Chondrocyte (in vitro differentiated cells): ENCODE data around the gene BRDT. TPM values are rescaled to one million over a fixed set of nuclear protein-coding genes. Genes with fewer than 3 reads are reported as not detected.
"Not testable (repeated sequence)": the region's sequence is repeated elsewhere in the genome, so short reads cannot be mapped to it uniquely, and the experiment has no call there.

ENCODE experiments used
- DNase-seq: peaks from one replicate; pipeline ENCODE4 v3.0.0; 2021; ENCODE audit warnings: mixed read lengths, low spot score
- H3K27ac Mint-ChIP-seq: one replicate; pipeline ENCODE4 v1.8.0; 2021; ENCODE audit warnings: mild to moderate bottlenecking, moderate library complexity, mixed read lengths; ENCODE audit not compliant: unreplicated experiment
- H3K27me3 Mint-ChIP-seq: 2 replicates; pipeline ENCODE4 v1.8.0; 2021; ENCODE audit warnings: low read depth, mixed read lengths
- H3K36me3 Mint-ChIP-seq: 2 replicates; pipeline ENCODE4 v1.8.0; 2021; ENCODE audit warnings: low read depth, mixed read lengths
- H3K4me1 Mint-ChIP-seq: 2 replicates; pipeline ENCODE4 v1.8.0; 2021; ENCODE audit warnings: low read depth, mild to moderate bottlenecking, mixed read lengths
- H3K4me3 Mint-ChIP-seq: one replicate; pipeline ENCODE4 v1.8.0; 2021; ENCODE audit warnings: mild to moderate bottlenecking, moderate library complexity, mixed read lengths; ENCODE audit not compliant: unreplicated experiment
- H3K9me3 Mint-ChIP-seq: 2 replicates; pipeline ENCODE4 v1.8.0; 2021; ENCODE audit warnings: low read depth, mixed read lengths
- total RNA-seq: library from RNA; stranded (reverse); gene quantifications from 3 replicates; pipeline ENCODE4 v1.2.1, GENCODE V29; 2021
- TF ChIP-seq, protein P1 (sequence below): fragments of 200-600 bp; sonication (generic); IDR thresholded peaks from 2 replicates; pipeline ENCODE4 v1.5.0; 2021; ENCODE audit warnings: antibody characterized with exemption, mild to moderate bottlenecking, moderate library complexity

BRDT gene
- total RNA-seq, 1 donor from 2014 or later, result not detected

DNA sequence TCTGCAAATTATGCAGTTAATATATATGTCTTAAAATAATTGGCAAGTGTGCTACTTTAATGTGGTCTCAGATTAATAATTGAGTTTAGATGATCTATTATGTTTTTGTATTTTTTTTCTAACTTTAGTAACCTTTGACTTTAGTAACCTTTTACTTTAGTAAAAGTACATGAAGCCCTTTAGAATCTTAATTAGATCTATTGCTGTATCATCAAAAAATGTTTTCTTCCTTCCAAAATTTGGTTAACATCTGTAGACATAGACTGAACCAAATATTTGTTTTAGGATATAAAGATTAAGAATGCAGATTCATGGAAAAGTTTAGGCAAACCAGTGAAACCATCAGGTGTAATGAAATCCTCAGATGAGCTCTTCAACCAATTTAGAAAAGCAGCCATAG, 54.9 kb downstream of the BRDT start:
- Mint-ChIP-seq H3K4me1 (no peaks in the 10 kb centered on the region), H3K27ac (no peak overlapping the region), H3K27me3 (peaks cover 5% of the 10 kb centered on the region), H3K4me3 (no peak overlapping the region), H3K36me3 (peaks cover 3% of the 10 kb centered on the region), H3K9me3 (peaks cover 3% of the 10 kb centered on the region)
- TF ChIP-seq, protein P1, sequence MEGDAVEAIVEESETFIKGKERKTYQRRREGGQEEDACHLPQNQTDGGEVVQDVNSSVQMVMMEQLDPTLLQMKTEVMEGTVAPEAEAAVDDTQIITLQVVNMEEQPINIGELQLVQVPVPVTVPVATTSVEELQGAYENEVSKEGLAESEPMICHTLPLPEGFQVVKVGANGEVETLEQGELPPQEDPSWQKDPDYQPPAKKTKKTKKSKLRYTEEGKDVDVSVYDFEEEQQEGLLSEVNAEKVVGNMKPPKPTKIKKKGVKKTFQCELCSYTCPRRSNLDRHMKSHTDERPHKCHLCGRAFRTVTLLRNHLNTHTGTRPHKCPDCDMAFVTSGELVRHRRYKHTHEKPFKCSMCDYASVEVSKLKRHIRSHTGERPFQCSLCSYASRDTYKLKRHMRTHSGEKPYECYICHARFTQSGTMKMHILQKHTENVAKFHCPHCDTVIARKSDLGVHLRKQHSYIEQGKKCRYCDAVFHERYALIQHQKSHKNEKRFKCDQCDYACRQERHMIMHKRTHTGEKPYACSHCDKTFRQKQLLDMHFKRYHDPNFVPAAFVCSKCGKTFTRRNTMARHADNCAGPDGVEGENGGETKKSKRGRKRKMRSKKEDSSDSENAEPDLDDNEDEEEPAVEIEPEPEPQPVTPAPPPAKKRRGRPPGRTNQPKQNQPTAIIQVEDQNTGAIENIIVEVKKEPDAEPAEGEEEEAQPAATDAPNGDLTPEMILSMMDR, result no peak
- no peak for DNase-seq

DNA sequence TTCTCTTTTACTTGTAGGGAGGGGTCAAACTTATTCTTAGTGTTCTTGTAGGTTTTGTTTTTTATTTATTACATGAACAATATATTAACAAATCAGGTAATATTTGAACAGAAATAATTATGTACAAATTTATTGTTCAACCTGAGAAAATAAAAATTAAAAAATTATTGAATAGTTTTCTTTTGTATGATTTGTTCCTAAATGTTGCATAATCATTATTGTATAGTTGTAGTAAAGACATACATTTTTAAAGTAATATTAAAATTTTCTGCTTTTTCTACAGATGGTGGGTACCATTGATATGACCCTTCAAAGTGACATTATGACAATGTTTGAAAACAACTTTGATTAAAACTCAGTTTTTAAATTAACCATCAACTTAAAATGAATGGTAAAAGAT, 64.7 kb downstream of the BRDT start:
- no peaks in the 10 kb centered on the region for H3K9me3 Mint-ChIP-seq
- no peaks in the 10 kb centered on the region for H3K4me1 Mint-ChIP-seq
- TF ChIP-seq, protein P1, result no peak
- no peaks in the 10 kb centered on the region for H3K36me3 Mint-ChIP-seq
- H3K27me3 Mint-ChIP-seq, result peaks cover 2% of the 10 kb centered on the region
- DNase-seq, result no peak
- H3K4me3 Mint-ChIP-seq, result no peak overlapping the region
- H3K27ac Mint-ChIP-seq, result no peak overlapping the region

DNA sequence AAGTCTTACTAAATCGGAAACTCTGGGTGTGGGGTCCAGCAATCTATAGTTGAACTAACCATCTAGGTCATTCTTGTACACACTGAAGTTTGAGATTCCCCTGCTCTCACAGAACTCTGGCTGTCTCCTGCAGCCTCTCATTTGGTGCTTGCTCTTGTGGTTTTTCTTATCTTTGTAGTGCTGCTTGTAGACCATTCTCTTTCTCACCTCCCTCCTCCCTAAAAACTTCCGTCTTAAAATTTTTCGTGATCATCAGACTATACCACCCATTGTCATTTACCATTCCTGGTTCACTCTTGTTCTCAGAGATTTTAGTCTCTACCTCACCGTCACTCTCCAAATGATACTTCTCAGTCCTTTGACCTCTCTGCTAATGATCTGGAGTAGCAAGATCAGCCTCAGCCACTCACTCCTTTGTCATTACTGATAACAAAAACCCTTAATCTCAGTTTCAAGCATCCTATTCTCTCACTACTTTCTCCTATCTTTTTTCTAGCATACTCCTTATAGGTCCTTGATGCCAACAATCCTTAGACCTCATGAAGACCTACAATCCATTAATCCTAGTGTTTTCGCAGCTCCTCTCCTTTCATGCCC, 67.6 kb downstream of the BRDT start:
- DNase-seq, result no peak
- no peaks in the 10 kb centered on the region for H3K4me1 Mint-ChIP-seq

DNA sequence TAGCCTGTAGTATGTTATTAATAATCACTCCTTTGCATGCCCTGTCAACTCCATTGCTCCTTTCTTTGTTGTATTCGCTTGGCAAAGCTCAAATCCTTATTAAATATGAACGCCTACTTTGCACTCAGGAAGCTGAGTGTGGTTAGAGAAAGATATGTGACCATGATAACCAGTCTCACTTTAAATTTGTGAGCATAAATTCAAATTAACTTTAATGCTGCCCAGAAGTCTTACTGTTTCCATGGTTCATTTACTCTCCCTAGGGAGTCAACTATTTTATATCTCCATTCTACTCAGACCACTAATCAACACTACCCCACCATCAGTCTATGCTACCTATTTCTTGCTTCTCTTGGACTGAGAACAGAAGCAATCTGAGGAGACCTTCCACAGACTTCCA, 68.5 kb downstream of the BRDT start:
- no peak overlapping the region for H3K27ac Mint-ChIP-seq
- no peaks in the 10 kb centered on the region for H3K4me1 Mint-ChIP-seq
- no peak for DNase-seq
- no peaks in the 10 kb centered on the region for H3K36me3 Mint-ChIP-seq
- TF ChIP-seq, protein P1, result no peak
- peaks cover 10% of the 10 kb centered on the region for H3K9me3 Mint-ChIP-seq
- peaks cover 2% of the 10 kb centered on the region for H3K27me3 Mint-ChIP-seq
- no peak overlapping the region for H3K4me3 Mint-ChIP-seq

More for the DNA sequence above, 67.6 kb downstream of the BRDT start:
- no peaks in the 10 kb centered on the region for H3K36me3 Mint-ChIP-seq
- peaks cover 6% of the 10 kb centered on the region for H3K9me3 Mint-ChIP-seq
- peaks cover 2% of the 10 kb centered on the region for H3K27me3 Mint-ChIP-seq
- no peak overlapping the region for H3K27ac Mint-ChIP-seq
- H3K4me3 Mint-ChIP-seq, result no peak overlapping the region
- TF ChIP-seq, protein P1, result no peak

DNA sequence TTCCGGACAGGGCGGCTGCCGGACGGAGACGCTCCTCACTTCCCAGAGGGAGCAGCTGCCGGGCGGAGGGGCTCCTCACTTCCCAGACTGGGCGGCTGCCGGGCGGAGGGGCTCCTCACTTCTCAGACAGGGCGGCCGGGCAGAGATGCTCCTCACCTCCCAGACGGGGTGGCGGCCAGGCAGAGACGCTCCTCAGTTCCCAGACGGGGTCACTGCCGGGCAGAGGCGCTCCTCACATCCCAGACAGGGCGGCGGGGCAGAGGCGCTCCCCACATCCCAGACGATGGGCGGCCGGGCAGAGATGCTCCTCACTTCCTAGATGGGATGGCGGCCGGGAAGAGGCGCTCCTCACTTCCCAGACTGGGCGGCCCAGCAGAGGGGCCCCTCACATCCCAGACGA, 76.8 kb downstream of the BRDT start:
- peaks cover 17% of the 10 kb centered on the region for H3K9me3 Mint-ChIP-seq
- not testable (repeated sequence) for DNase-seq, H3K27me3 Mint-ChIP-seq, H3K36me3 Mint-ChIP-seq, H3K4me3 Mint-ChIP-seq, H3K27ac Mint-ChIP-seq
- H3K4me1 Mint-ChIP-seq, result peaks cover 12% of the 10 kb centered on the region

DNA sequence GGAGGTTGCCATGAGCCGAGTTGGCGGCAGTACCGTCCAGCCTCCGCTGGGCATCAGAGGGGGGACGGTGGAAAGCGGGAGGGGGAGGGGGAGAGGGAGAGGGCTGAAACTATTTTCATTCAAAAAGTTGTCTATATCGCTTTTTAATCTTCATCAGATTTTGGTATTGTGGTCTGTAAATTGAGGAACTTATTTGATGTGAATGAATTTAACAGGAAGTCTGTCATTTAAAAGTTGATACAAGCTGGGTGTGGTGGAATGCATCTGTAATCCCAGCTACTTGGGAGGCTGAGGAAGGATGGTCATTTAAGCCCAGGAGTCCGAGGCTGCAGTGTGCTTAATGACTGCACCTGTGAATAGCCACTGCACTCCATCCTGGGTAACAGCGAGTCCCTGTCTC, 77.6 kb downstream of the BRDT start:
- Mint-ChIP-seq H3K27ac (no peak overlapping the region), H3K27me3 (no peaks in the 10 kb centered on the region), H3K36me3 (no peaks in the 10 kb centered on the region), H3K4me1 (peaks cover 12% of the 10 kb centered on the region), H3K4me3 (no peak overlapping the region), H3K9me3 (peaks cover 11% of the 10 kb centered on the region)
- no peak for DNase-seq
- TF ChIP-seq, protein P1, result no peak
